ENCODE measurements around the gene RASD2. TPM values are rescaled to one million over a fixed set of nuclear protein-coding genes. Genes with fewer than 3 reads are reported as not detected.

RASD2 gene
- total RNA-seq, 1 donor from 2014 or later: not detected

DNA sequence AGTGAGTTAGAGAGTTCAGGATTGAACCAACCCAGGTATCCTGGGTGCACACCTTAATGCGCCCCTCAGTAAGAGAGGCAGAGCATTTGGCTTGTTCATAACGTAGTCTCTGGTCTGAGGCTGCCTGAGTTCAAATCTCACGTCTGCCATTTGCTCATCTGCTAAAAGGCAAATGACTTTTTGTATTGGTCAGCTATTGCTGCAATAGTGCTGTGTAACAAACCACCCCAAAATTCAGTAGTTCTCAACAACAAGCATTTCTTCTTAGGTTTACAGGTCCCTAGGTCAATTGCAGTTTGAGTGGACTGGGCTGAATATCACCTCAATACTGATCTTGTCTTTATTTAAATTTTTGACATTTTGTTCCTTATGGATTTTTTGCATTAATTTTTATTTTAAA, 18.1 kb downstream of the RASD2 start:
- Mint-ChIP-seq H3K9me3 (no peaks in the 10 kb centered on the region), H3K4me1 (peaks cover 17% of the 10 kb centered on the region), H3K27ac (ENCODE audit: unreplicated experiment) (no peak overlapping the region), H3K36me3 (ENCODE audit: low read depth) (no peaks in the 10 kb centered on the region), H3K4me3 (no peak overlapping the region), H3K27me3 (ENCODE audit: low read depth) (peaks cover 32% of the 10 kb centered on the region)
- TF ChIP-seq, protein P1, sequence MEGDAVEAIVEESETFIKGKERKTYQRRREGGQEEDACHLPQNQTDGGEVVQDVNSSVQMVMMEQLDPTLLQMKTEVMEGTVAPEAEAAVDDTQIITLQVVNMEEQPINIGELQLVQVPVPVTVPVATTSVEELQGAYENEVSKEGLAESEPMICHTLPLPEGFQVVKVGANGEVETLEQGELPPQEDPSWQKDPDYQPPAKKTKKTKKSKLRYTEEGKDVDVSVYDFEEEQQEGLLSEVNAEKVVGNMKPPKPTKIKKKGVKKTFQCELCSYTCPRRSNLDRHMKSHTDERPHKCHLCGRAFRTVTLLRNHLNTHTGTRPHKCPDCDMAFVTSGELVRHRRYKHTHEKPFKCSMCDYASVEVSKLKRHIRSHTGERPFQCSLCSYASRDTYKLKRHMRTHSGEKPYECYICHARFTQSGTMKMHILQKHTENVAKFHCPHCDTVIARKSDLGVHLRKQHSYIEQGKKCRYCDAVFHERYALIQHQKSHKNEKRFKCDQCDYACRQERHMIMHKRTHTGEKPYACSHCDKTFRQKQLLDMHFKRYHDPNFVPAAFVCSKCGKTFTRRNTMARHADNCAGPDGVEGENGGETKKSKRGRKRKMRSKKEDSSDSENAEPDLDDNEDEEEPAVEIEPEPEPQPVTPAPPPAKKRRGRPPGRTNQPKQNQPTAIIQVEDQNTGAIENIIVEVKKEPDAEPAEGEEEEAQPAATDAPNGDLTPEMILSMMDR (conservative IDR thresholded peaks at IDR 0.05): no peak
- no peak for DNase-seq (ENCODE audit: low read depth, low spot score)

DNA sequence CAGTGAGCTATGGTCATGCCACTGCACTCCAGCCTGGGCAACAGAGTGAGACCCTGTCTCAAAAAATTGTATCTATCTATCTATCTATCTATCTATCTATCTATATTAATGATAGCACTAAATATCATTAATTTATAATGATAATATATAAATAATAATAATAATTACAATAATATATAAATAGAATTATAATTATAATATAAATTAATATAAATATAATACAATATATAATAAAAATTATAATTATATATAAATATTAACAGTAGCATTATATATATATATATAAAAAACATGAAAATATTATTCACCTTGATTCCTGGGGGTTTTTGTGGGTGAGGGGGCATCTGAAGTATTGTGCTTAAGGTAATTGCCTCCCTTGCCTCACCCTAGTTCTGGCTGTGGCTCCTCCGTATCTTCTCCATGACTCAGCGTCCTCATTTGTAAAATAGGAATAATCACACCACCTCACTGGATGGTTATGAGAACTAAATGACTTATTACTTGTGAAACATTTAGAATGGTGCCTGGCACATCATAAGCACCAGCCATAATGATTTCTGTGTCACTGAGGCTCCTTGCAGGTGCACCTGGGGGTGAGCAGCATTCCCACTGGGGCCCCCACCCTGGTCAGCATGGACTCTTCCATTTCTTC, 18.8 kb downstream of the RASD2 start:
- peaks cover 17% of the 10 kb centered on the region for H3K4me1 Mint-ChIP-seq
- no peak overlapping the region for H3K27ac Mint-ChIP-seq (ENCODE audit: unreplicated experiment)
- H3K9me3 Mint-ChIP-seq: no peaks in the 10 kb centered on the region
- H3K36me3 Mint-ChIP-seq (ENCODE audit: low read depth): no peaks in the 10 kb centered on the region
- H3K27me3 Mint-ChIP-seq (ENCODE audit: low read depth): peaks cover 37% of the 10 kb centered on the region
- TF ChIP-seq, protein P1 (conservative IDR thresholded peaks at IDR 0.05): no peak
- H3K4me3 Mint-ChIP-seq: no peak overlapping the region
- DNase-seq (ENCODE audit: low read depth, low spot score): no peak

DNA sequence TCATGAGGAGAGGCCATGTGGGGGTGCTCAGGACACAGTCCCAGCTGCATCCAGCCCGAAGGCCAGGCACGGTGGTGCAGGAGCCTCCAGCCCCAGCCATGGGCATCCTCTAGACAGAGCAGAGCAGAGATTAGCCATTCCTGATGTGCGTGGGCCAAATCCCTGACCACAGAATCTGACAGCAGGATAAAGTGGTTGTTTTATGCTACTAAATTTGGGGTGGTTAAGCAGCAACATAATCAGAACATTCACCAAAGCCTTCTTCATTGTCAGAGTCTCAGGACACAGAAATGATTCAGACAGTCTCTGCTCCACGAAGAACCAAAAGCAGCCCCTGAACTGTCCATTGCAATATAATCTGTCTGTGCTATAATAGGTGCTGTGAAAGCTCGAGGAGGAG, 19.7 kb downstream of the RASD2 start:
- no peak for DNase-seq (ENCODE audit: low read depth, low spot score)
- peaks cover 44% of the 10 kb centered on the region for H3K27me3 Mint-ChIP-seq (ENCODE audit: low read depth)
- peaks cover 15% of the 10 kb centered on the region for H3K4me1 Mint-ChIP-seq
- no peaks in the 10 kb centered on the region for H3K36me3 Mint-ChIP-seq (ENCODE audit: low read depth)
- no peaks in the 10 kb centered on the region for H3K9me3 Mint-ChIP-seq
- no peak overlapping the region for H3K4me3 Mint-ChIP-seq
- H3K27ac Mint-ChIP-seq (ENCODE audit: unreplicated experiment): no peak overlapping the region
- TF ChIP-seq, protein P1 (conservative IDR thresholded peaks at IDR 0.05): no peak

DNA sequence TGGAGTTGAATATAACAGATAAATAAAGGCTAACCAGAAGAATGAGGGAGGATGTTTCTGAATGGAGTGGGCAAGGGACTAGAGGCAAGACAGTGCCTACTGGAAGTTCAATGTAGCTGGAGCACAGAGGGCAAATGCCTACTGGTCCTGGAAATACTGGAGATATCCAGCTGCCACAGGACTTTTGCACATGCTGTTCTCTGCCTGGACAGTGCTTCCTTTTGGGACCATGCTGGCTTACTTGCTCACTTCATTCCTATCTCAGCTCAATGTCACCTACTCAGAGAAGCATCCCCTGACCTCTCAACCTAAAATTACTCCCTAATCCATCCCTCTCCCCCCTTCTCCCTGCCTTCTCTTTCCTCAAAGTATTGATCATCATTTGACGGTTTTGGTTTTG, 20.2 kb downstream of the RASD2 start:
- H3K4me3 Mint-ChIP-seq: no peak overlapping the region
- peaks cover 10% of the 10 kb centered on the region for H3K4me1 Mint-ChIP-seq
- H3K36me3 Mint-ChIP-seq (ENCODE audit: low read depth): no peaks in the 10 kb centered on the region
- peaks cover 45% of the 10 kb centered on the region for H3K27me3 Mint-ChIP-seq (ENCODE audit: low read depth)
- no peak for DNase-seq (ENCODE audit: low read depth, low spot score)
- TF ChIP-seq, protein P1 (conservative IDR thresholded peaks at IDR 0.05): no peak
- H3K27ac Mint-ChIP-seq (ENCODE audit: unreplicated experiment): no peak overlapping the region
- no peaks in the 10 kb centered on the region for H3K9me3 Mint-ChIP-seq

DNA sequence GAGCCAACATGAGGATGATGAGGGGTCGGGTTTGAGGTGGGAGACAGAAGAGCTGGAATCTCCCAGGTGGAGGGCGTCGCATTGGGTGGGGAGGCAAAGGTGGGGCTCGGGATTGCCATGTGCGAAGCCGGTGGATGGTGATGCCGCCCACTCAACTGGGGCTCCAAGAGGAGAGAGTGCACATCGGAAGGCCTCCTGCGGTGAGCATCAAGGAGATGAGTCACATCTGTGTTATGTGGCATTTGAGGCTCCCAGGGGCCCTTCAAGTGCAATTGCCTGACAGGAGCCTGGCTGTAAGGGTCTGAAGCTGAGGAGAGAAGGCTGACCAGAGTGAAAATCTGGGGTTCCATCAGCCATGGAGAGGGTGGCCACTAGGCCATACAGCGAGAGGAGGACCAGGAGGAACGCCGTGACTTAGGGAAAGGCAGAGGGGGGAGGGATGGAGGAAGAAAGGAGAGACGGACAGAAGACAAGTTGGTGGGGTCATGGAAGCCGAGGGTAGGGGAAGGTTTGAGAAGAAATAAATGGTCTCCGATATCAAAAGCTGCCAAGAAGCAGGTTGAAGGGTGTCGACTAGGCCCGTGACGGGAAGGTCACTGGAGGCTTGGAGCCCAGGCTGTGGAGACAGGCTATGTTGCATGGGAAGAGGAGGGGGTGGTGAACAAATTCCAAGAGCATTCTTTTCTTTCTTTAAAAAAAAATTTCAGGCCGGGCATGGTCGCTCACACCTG, 21.3 kb downstream of the RASD2 start:
- no peak overlapping the region for H3K4me3 Mint-ChIP-seq
- peaks cover 51% of the 10 kb centered on the region for H3K27me3 Mint-ChIP-seq (ENCODE audit: low read depth)
- no peaks in the 10 kb centered on the region for H3K9me3 Mint-ChIP-seq
- H3K36me3 Mint-ChIP-seq (ENCODE audit: low read depth): no peaks in the 10 kb centered on the region
- no peak for DNase-seq (ENCODE audit: low read depth, low spot score)
- peaks cover 12% of the 10 kb centered on the region for H3K4me1 Mint-ChIP-seq
- TF ChIP-seq, protein P1 (conservative IDR thresholded peaks at IDR 0.05): no peak
- H3K27ac Mint-ChIP-seq (ENCODE audit: unreplicated experiment): no peak overlapping the region

Measured in neural crest cell (in vitro differentiated cells).